Uterus (tissue), 2 donors: ENCODE data around the gene CLCA2.

Source experiments
- POLR2A ChIP-seq, 2 donors: fragments of 450-650 bp; IDR thresholded peaks; one replicate each; pipeline ENCODE4 v1.6.1; 2016; ENCODE audit warnings: antibody characterized with exemption in 2 of 2, mild to moderate bottlenecking in 1 of 2, moderate library complexity in 1 of 2
- TF ChIP-seq, protein P1 (sequence below), 4 experiments: fragments of 200-600 bp in 2 of 4; fragments of 450-650 bp in 2 of 4; sonication (generic) in 2 of 4; IDR thresholded peaks; one replicate each; pipeline ENCODE4 v1.5.1; 2016 to 2019; ENCODE audit warnings: antibody characterized with exemption in 4 of 4, mild to moderate bottlenecking in 2 of 4, moderate library complexity in 1 of 4

DNA sequence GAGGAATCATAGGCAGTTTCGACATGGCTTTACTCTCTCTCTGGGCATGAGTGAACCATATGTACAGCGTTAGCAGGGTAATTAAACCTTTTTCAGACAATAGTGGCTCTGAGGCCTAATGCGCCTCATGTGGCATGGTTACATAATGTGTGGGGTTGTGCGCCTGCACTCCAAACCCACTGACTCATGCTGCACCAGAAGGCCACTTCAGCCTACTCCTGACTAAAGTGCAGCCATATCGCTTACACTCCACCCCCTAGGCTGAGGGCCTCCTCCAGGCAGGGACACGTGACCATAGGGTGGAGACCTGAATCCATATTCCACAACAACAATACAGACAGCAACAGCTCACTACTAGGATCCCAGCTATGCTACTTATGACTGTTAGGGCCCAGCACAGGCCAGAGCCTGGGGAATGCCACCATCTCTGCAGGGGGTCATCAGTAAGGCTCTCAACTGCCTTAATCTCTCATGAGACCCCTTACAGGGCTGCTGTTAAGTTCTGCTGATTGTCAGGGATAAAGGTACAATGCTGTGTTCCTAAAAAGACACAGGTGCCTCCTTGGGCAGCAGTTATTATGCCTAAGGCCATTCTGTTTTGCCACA is 14.5 kb upstream of the CLCA2 start:
- no peak for TF ChIP-seq POLR2A (IDR thresholded peaks at IDR 0.05)
- TF ChIP-seq, protein P1, sequence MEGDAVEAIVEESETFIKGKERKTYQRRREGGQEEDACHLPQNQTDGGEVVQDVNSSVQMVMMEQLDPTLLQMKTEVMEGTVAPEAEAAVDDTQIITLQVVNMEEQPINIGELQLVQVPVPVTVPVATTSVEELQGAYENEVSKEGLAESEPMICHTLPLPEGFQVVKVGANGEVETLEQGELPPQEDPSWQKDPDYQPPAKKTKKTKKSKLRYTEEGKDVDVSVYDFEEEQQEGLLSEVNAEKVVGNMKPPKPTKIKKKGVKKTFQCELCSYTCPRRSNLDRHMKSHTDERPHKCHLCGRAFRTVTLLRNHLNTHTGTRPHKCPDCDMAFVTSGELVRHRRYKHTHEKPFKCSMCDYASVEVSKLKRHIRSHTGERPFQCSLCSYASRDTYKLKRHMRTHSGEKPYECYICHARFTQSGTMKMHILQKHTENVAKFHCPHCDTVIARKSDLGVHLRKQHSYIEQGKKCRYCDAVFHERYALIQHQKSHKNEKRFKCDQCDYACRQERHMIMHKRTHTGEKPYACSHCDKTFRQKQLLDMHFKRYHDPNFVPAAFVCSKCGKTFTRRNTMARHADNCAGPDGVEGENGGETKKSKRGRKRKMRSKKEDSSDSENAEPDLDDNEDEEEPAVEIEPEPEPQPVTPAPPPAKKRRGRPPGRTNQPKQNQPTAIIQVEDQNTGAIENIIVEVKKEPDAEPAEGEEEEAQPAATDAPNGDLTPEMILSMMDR (IDR thresholded peaks at IDR 0.05): no peak
